A673 (cell line): Measurements from ENCODE around the gene ARHGEF28. TPM values are rescaled to one million over a fixed set of nuclear protein-coding genes. Genes with fewer than 3 reads are reported as not detected.

Experiments
- BruUV-seq: library from RNA; stranded (reverse); fragments of 400-500 nt; replicated peaks from 2 replicates; lab custom pipeline; 2021; lab: Mats Ljungman, UMichigan
- CTCF ChIA-PET: fragments of 300-600 bp; sonication (Branson Sonifier 250); formaldehyde crosslinking; loops from one replicate; lab custom pipeline; 2022; ENCODE audit warnings: antibody characterized with exemption; lab: Charles Lee
- POLR2A ChIA-PET: fragments of 300-600 bp; sonication (Branson Sonifier 250); formaldehyde crosslinking; loops from one replicate; lab custom pipeline; 2022; ENCODE audit warnings: antibody characterized with exemption; ENCODE audit not compliant: low non-redundant PET; lab: Charles Lee
- DNase-seq: peaks from one replicate; pipeline ENCODE4 v3.0.0-alpha.2; 2015; ENCODE audit warnings: low spot score
- H3K27ac ChIP-seq: fragments of 200-600 bp; sonication (generic); 2 replicates; pipeline ENCODE4 v1.5.1; 2016; ENCODE audit warnings: mixed run types, low read depth, mild to moderate bottlenecking, mixed read lengths, antibody characterized with exemption, low read length; ENCODE audit not compliant: poor library complexity, severe bottlenecking
- H3K27me3 ChIP-seq: fragments of 200-600 bp; sonication (generic); replicated peaks from 2 replicates; pipeline ENCODE4 v1.6.1; 2017; ENCODE audit warnings: mixed run types, low read depth, mild to moderate bottlenecking, mixed read lengths, antibody characterized with exemption, low read length; ENCODE audit not compliant: insufficient read depth, poor library complexity
- H3K36me3 ChIP-seq: fragments of 200-600 bp; sonication (generic); 2 replicates; pipeline ENCODE4 v1.6.1; 2016; ENCODE audit warnings: mixed run types, mild to moderate bottlenecking, mixed read lengths, antibody characterized with exemption, low read length; ENCODE audit not compliant: insufficient read depth, poor library complexity, severe bottlenecking
- H3K4me1 ChIP-seq: fragments of 200-600 bp; sonication (generic); 2 replicates; pipeline ENCODE4 v1.6.1; 2017; ENCODE audit warnings: mixed run types, mild to moderate bottlenecking, mixed read lengths, antibody characterized with exemption, low read length; ENCODE audit not compliant: insufficient read depth, poor library complexity, severe bottlenecking
- H3K4me3 ChIP-seq: fragments of 200-600 bp; sonication (generic); 2 replicates; pipeline ENCODE4 v1.5.1; 2016; ENCODE audit warnings: low read depth, mixed run types, mild to moderate bottlenecking, mixed read lengths, low read length; ENCODE audit not compliant: poor library complexity, severe bottlenecking
- H3K9me3 ChIP-seq: fragments of 200-600 bp; sonication (generic); 2 replicates; pipeline ENCODE4 v1.6.1; 2016; ENCODE audit warnings: mixed run types, low read depth, mild to moderate bottlenecking, mixed read lengths, antibody characterized with exemption, low read length; ENCODE audit not compliant: poor library complexity, severe bottlenecking
- EZH2 ChIP-seq: fragments of 200-600 bp; sonication (generic); IDR thresholded peaks from 2 replicates; pipeline ENCODE4 v1.6.1; 2017; ENCODE audit warnings: borderline replicate concordance, low read depth, mild to moderate bottlenecking, mixed read lengths, antibody characterized with exemption, low read length; ENCODE audit not compliant: poor library complexity, severe bottlenecking
- intact Hi-C: fragments of 100-400 bp; cut with micrococcal nuclease; formaldehyde crosslinking; loops from one replicate; pipeline ENCODE4 v1.10.0; 2022; ENCODE audit not compliant: unreplicated experiment
- total RNA-seq: library from RNA; stranded (reverse); gene quantifications from 2 replicates; pipeline ENCODE4 v1.2.3, GENCODE V29; 2021
- TF ChIP-seq, protein P1 (sequence below): fragments of 300-800, 200-600 bp; sonication (generic); conservative IDR thresholded peaks from 2 replicates; pipeline ENCODE4 v1.5.1; 2017; ENCODE audit warnings: low read depth, mild to moderate bottlenecking, antibody characterized with exemption, low read length, moderate library complexity, mixed read lengths

The ARHGEF28 gene
- total RNA-seq, 1 experiment from 2014 or later: 3.4 TPM

DNA sequence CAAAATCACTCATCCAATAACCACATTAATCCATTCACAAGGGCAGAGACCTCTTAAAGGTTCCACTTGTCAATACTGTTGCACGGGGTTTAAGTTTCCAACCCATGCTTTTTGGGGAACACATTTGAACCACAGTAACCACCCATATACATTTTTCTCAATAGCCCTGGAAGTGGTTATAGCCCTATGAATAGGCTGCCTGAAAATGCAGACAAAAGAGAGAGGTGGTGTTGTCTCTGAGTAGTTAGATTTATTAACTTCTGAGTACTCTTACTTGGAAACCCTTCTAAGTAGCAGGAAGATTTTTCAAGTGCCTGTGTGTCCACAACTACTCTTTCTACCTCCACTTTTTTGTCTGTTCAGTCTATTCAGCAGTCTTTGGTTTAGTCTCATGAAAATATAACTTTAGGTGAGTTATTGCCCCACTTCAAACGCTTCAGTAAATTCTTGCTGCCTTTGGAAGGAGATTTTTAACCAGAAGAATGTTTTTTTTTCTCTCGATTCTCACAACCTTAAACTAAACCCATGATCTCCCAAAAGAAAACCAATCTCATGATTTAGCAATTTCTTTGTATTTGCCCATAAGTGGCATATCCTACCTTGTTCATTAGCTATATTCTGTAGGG is 42.6 kb downstream of the ARHGEF28 start:
- Histone ChIP-seq H3K4me1 (peaks cover 6% of the 10 kb centered on the region), H3K9me3 (no peaks in the 10 kb centered on the region), H3K36me3 (no peaks in the 10 kb centered on the region), H3K4me3 (no peak overlapping the region), H3K27me3 (no peaks in the 10 kb centered on the region), H3K27ac (no peak overlapping the region)
- ChIA-PET POLR2A (no interaction called here), CTCF (no interaction called here)
- DNase-seq: no peak
- intact Hi-C loops: no loop called here
- TF ChIP-seq, protein P1, sequence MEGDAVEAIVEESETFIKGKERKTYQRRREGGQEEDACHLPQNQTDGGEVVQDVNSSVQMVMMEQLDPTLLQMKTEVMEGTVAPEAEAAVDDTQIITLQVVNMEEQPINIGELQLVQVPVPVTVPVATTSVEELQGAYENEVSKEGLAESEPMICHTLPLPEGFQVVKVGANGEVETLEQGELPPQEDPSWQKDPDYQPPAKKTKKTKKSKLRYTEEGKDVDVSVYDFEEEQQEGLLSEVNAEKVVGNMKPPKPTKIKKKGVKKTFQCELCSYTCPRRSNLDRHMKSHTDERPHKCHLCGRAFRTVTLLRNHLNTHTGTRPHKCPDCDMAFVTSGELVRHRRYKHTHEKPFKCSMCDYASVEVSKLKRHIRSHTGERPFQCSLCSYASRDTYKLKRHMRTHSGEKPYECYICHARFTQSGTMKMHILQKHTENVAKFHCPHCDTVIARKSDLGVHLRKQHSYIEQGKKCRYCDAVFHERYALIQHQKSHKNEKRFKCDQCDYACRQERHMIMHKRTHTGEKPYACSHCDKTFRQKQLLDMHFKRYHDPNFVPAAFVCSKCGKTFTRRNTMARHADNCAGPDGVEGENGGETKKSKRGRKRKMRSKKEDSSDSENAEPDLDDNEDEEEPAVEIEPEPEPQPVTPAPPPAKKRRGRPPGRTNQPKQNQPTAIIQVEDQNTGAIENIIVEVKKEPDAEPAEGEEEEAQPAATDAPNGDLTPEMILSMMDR: no peak
- no peak for TF ChIP-seq EZH2
- no TSS peak for BruUV-seq

DNA sequence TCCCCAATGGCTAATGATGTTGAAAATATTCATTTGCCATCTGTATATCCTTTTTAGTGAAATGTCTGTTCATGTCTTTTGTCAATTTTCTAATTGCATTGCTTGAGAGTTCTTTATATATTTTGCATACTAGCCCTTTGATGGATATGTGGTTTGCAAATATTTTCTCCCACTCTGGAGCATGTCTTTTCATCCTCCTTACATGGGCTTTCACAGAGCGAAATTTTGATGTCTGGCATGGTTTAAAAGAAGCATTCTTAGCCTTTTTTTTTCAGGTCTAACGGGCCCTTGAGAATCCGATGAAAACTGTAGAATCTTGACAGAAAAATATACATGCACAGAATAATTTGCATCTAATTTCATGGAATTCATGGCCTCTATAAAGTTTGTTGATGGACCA is 44.7 kb downstream of the ARHGEF28 start:
- intact Hi-C loops: no loop called here
- H3K27ac ChIP-seq: no peak overlapping the region
- H3K9me3 ChIP-seq: no peaks in the 10 kb centered on the region
- DNase-seq: no peak
- ChIA-PET POLR2A (no interaction called here), CTCF (no interaction called here)
- no peaks in the 10 kb centered on the region for H3K27me3 ChIP-seq
- TF ChIP-seq, protein P1: no peak
- no peak for TF ChIP-seq EZH2
- H3K4me3 ChIP-seq: no peak overlapping the region
- no TSS peak for BruUV-seq
- no peaks in the 10 kb centered on the region for H3K36me3 ChIP-seq
- peaks cover 6% of the 10 kb centered on the region for H3K4me1 ChIP-seq

DNA sequence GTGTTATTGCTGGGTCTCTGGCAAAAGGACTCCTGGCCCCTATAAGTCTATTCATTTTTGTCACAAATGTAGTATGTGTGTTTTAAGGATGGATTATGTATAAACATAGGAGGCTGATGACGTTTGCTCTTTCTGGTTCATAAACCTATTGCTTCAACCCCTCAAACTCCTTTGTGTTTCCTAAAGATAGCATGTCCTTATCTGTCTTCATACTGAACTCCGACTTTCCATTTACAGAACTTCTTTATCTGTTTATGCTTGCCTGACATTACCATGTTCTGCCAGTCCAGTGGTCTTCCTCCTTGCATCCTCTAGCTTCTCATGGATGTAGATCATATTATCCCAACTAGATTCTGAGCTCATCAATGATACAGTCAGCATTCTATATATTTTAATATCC is 46.1 kb downstream of the ARHGEF28 start:
- no peak for DNase-seq
- intact Hi-C loops: no loop called here
- CTCF ChIA-PET: no interaction called here
- Histone ChIP-seq H3K27me3 (no peaks in the 10 kb centered on the region), H3K36me3 (no peaks in the 10 kb centered on the region), H3K27ac (no peak overlapping the region), H3K4me3 (no peak overlapping the region), H3K4me1 (peaks cover 6% of the 10 kb centered on the region), H3K9me3 (no peaks in the 10 kb centered on the region)
- TF ChIP-seq, protein P1: no peak
- no peak for TF ChIP-seq EZH2
- no TSS peak for BruUV-seq
- POLR2A ChIA-PET: interaction anchor here (0.7 kb wide), 1 partner anchor 235 kb away, joined by 3 read pairs; no protein-coding TSS in a partner anchor
